Nephron progenitor cell (in vitro differentiated cells): Measurements from ENCODE around the gene RASSF4.

Experiments used
- DNase-seq: peaks from one replicate; pipeline ENCODE4 v3.0.0; 2021
- H3K27ac Mint-ChIP-seq: 2 replicates; pipeline ENCODE4 v1.8.0; 2021; ENCODE audit warnings: mild to moderate bottlenecking, moderate library complexity, mixed read lengths
- H3K27me3 Mint-ChIP-seq: 2 replicates; pipeline ENCODE4 v1.8.0; 2021; ENCODE audit warnings: mild to moderate bottlenecking, low read depth, mixed read lengths; ENCODE audit not compliant: poor library complexity
- H3K36me3 Mint-ChIP-seq: 2 replicates; pipeline ENCODE4 v1.8.0; 2021; ENCODE audit warnings: low read depth, mixed read lengths
- H3K4me1 Mint-ChIP-seq: 2 replicates; pipeline ENCODE4 v1.8.0; 2021; ENCODE audit warnings: mixed read lengths
- H3K4me3 Mint-ChIP-seq: 2 replicates; pipeline ENCODE4 v1.8.0; 2021; ENCODE audit warnings: mild to moderate bottlenecking, moderate library complexity, mixed read lengths
- H3K9me3 Mint-ChIP-seq: 2 replicates; pipeline ENCODE4 v1.8.0; 2021; ENCODE audit warnings: mild to moderate bottlenecking, moderate library complexity, mixed read lengths
- TF ChIP-seq, protein P1 (sequence below): fragments of 200-600 bp; sonication (generic); IDR thresholded peaks from 2 replicates; pipeline ENCODE4 v1.5.0; 2021; ENCODE audit warnings: antibody characterized with exemption

Gene RASSF4

DNA sequence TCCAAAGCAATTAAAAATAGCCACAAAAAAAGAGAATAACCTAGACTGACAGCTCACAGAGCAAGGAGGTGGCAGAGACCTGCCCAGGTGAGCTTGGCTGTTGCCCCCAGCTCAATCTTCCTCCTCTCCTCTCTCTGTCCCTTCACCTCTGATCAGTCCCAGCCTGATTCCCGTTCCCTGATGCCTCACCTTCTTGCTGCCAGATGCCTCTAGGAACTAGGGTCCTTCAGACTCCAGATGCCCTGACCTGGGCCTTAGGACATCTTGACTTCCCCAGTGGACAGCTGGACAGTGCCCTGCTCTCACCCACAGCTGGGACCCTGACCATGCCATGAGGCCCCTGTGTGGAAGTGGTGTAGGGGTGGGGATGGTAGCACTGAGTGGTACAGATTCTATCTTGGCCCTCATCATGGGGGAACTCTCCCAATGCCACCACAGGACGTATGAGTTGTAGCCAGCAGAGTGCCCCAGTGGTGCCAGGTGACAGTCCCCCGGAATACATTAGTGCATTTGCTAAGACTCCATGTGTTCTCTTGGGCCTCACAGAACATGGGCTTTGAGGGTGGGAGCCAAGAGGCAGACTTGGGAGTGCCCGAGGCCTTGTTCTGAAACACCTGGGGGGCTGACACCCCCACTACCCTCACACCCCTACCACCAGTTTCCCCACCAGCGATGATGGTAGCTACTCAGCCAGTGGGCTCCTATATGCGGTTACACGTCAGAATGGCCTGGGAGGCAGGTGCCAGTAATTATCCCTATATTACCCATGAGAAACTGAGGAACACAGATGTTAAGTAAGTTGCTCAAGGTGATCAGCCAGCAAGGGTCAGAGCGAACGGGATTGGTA, 17.0 kb downstream of the RASSF4 start:
- TF ChIP-seq, protein P1, sequence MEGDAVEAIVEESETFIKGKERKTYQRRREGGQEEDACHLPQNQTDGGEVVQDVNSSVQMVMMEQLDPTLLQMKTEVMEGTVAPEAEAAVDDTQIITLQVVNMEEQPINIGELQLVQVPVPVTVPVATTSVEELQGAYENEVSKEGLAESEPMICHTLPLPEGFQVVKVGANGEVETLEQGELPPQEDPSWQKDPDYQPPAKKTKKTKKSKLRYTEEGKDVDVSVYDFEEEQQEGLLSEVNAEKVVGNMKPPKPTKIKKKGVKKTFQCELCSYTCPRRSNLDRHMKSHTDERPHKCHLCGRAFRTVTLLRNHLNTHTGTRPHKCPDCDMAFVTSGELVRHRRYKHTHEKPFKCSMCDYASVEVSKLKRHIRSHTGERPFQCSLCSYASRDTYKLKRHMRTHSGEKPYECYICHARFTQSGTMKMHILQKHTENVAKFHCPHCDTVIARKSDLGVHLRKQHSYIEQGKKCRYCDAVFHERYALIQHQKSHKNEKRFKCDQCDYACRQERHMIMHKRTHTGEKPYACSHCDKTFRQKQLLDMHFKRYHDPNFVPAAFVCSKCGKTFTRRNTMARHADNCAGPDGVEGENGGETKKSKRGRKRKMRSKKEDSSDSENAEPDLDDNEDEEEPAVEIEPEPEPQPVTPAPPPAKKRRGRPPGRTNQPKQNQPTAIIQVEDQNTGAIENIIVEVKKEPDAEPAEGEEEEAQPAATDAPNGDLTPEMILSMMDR = no peak
- Mint-ChIP-seq H3K9me3 (no peaks in the 10 kb centered on the region), H3K27me3 (peaks cover 4% of the 10 kb centered on the region), H3K4me3 (peak overlapping the region; percentile 60), H3K4me1 (peaks cover 63% of the 10 kb centered on the region), H3K36me3 (peaks cover 6% of the 10 kb centered on the region), H3K27ac (no peak overlapping the region)
- no peak for DNase-seq

DNA sequence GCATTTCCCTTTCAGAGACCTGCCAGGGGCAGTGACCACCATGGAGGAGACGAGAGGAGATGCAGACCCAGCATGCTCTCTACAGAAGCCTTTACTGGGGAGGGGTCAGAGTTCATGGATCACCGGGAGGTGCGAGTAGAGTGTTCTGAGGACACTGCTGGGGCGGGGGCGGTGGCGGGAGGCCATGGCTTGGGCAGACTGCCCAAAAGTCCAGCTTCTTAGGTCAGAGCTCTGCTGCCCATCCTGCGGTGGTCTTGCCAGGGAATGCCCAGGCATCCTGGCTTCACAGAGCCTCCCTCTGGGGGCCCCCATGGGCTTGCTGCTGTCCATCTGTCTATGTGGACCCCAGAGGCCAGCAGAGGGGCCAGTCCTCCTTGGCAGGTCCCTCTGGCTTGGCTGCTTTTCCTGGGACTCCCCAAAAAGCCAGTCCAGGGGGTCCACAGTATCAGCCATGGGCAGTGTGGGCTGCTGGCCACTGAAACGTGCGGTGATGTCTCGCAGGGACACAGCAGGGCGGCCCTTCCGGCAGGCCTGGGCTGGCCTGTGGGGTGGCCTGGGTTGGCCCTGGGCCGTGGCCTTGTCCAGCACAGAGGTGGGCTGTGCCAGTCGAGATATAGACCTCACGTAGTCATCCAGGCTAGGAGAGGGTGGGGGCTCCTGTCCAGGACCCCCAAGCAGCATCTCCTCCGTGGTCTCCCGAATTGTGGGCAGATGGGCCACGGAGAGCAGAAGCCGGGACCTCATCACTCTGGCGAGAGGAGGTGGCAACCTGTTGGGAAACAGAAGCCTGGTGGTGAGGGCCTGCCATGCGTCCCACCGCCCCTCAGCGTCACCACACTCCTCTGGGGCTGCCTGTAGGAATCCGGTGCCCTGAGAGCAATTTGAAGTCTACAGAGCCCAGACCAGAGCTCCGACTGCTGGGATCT, 17.9 kb downstream of the RASSF4 start:
- no peaks in the 10 kb centered on the region for H3K27me3 Mint-ChIP-seq
- H3K36me3 Mint-ChIP-seq = no peaks in the 10 kb centered on the region
- no peak overlapping the region for H3K27ac Mint-ChIP-seq
- H3K4me1 Mint-ChIP-seq = peaks cover 66% of the 10 kb centered on the region
- no peak for DNase-seq
- H3K9me3 Mint-ChIP-seq = no peaks in the 10 kb centered on the region
- TF ChIP-seq, protein P1 = no peak
- H3K4me3 Mint-ChIP-seq = peak overlapping the region; percentile 83

DNA sequence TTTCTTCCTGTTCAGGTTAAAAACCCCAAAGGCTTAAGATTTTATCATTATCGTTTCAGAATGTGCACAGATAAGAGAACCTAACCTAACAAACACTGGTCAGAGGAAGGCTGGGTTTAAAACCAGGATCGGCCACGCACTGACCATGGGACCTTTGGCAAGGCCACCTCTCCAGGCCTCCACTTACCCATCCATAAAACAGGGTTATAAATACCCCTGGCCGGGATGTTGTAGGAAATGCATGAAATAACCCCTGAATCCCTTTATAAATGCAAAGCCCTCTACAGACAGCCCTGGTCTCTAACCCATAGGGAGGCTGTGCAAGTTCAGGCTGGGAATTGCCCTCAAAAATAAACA, 18.6 kb downstream of the RASSF4 start:
- no peaks in the 10 kb centered on the region for H3K36me3 Mint-ChIP-seq
- H3K4me3 Mint-ChIP-seq = peak overlapping the region; percentile 83
- TF ChIP-seq, protein P1 = no peak
- H3K9me3 Mint-ChIP-seq = no peaks in the 10 kb centered on the region
- no peaks in the 10 kb centered on the region for H3K27me3 Mint-ChIP-seq
- peaks cover 66% of the 10 kb centered on the region for H3K4me1 Mint-ChIP-seq
- peak overlapping the region; percentile 94 for H3K27ac Mint-ChIP-seq
- no peak for DNase-seq

DNA sequence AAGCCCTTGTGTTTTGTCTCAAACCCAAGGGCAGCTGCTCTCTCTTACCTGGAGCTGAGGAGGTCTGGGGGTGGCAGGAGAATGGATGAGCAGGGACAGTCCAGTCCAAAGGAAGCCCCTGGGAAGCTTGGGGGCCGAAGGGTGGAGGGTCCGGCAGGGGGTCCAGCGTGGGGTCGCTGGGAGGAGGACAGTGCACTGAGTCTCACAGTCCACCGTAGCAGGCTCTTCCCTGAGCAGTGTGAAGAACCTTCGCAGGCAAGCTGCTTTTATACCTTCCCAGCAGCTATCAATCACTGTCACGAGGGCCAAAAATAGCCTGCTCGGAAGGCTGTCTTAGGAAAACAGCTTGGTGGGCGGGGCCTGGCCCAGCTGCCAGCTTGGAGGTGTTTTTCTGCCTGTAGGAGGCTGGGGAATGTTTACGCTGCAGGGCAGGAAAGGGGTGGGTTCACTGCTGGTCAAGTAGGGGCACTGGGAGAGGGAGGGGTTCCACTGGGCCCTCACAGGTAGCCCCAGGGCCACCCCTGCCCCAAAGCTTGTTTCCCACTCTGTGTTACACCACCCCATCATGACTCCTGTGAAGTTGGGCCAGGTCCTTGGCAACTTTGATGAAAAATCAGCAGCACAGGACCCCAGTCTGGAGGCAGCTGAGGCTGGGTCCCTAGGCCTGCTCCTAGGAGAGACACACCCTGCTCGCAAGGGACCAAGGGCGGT, 19.1 kb downstream of the RASSF4 start, which contains the start of gene DEPP1:
Gene DEPP1 (minus strand): TSS at position 240 of the 711 bp plus-strand sequence. CDS start 779 bp downstream, outside the sequence.
- Mint-ChIP-seq H3K27me3 (no peaks in the 10 kb centered on the region), H3K4me1 (peaks cover 66% of the 10 kb centered on the region), H3K4me3 (peak within 1 kb of the TSS; percentile 83), H3K27ac (peak within 1 kb of the TSS; percentile 94), H3K9me3 (no peaks in the 10 kb centered on the region), H3K36me3 (no peaks in the 10 kb centered on the region)
- TF ChIP-seq, protein P1 = no peak
- peak; percentile 93 for DNase-seq

DNA sequence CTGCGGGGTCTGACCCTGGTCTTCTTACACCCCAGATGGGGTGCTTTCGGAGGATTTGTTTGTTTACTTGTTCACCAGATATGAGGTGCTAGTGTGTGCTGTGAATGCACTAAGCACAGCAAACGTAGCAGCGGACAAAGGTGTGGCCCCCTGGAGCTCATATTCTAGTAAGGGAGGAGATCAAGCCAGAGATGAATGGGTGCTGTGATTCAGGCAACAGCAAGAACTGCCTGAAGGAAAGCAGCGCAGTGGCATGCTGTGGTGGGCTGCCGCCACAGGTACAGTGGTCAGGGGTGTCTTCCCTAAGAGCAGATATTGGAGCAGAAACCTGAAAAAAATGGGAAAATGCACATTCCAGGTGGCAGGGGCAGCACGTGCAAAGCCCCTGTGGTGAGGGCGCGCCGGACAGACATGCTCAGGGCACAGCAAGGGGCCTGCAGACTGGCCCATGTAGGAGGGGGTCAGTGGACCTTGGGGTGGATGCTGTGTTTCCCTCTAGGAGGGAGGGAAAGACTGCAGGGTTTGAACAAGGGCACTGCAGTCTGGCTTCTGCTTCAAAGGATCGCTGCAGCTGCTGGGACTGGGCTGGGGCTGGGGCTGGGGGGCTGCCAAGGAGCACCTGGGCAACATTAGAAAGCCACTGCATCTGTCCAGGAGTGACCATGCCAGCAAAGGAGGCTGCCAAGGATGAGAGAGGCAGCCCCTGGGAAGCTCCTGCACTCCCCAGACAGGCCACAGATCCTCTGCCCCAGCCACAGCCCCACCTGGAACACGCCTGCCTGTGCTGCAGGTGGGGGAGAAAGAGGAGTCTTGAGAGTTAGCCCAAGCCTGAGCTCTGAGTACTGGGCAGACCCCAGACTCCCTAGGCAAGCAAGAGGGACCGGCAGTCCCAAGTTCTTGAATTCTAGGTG, 19.9 kb downstream of the RASSF4 start:
- DNase-seq = no peak
- Mint-ChIP-seq H3K36me3 (no peaks in the 10 kb centered on the region), H3K4me1 (peaks cover 73% of the 10 kb centered on the region), H3K9me3 (no peaks in the 10 kb centered on the region), H3K4me3 (peak overlapping the region; percentile 53), H3K27ac (peak overlapping the region; percentile 89), H3K27me3 (no peaks in the 10 kb centered on the region)
- TF ChIP-seq, protein P1 = no peak
